GM10847 (cell line): ENCODE data around the gene PKNOX2.

Experiments
- POLR2A ChIP-seq: IDR thresholded peaks from 2 replicates; pipeline ENCODE4 v1.6.1; 2011; ENCODE audit not compliant: insufficient read length; ENCODE audit errors: extremely low read depth

PKNOX2 gene

DNA sequence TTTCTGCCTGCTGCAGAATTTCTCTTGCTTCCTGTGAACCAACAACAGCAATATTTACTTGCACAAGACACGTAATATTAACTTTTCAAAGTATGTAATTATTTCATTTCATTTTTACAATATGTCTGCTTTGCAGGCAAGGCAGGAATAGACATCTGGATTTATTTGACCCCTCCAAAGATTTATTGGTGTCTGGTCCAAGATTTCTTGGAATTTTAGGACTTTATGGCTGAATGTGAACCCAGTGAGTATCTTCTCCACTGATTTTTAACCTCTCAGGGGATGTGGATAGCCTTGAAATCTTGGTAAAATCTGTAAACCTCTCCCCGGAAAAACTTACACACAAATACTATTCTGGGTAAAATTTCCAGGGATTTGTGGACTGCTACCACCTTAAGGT, 61.5 kb downstream of the PKNOX2 start:
- TF ChIP-seq POLR2A: no peak

DNA sequence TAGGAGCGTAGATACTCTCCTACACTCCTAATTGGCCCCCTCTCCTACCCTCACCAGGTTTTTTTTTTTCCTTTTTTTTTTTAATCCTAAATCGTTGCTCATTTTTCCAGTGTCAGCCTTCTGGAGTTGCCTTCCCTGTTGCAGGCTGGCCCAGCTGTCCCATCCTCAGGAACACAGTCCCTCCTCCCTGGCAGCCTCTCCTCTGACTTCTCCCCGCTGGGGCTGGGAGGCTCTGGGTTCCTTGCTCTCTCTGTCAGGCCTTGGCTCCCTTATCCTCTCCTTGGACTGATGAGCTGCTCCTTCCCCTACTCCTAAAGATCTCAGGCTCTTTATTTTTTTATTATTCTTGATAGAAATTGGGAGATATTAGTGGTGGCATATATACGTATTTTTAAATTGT, 62.2 kb downstream of the PKNOX2 start:
- TF ChIP-seq POLR2A: no peak

DNA sequence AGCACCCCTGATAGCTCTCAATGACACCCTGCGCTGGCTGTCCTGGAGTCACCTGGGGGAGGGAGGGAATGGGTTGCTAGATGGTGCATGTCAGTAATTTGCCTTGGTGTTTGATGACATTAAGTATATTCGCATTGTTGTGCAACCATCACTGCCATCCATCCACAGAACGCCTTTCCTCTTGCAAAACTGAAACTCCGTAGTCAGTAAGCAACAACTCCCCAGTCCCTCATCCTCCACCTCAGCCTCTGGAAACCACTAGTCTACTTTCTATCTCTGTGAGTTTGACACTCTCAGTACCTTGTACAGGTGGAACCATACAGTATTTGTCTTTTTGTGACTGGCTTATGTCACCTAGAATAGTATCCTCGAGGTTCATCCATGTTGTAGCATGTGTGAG, 62.6 kb downstream of the PKNOX2 start:
- no peak for TF ChIP-seq POLR2A

DNA sequence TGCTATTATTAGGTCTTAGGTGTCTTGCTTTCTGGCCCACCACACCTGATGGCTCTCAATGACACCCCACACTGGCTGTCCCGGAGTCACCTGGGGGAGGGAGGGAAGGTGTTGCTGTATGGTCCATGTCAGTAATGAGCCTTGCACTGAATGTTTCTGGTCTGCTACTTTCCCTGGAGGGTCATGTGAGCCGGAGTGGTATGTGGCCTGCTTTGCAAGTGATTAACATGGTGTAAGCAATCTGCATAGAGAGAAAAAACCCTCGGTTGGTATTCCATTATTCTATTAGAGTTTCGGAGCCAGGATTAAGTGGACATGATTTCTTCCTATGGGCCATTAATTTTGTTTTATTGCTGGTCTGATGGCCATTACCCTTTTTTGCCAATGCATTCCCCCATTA, 63.9 kb downstream of the PKNOX2 start:
- no peak for TF ChIP-seq POLR2A

DNA sequence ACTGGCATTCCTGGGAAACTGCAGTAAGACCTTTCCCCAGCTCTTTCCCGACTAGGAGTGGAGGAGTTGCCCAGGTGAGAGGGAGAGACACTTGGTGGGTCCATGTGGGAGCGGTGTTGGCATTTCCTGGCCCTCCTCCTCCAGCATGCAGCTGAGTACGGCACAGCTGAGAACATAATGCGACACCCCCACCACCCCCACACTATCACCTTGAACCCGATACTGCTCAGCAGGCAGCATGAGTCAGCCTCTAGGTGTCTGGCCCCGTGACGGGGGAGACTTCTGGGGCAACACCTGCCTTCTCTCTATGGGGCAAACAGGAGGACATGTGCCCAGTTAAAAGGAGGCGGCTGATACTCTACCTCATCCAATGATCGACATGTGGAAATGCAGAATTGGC, 64.4 kb downstream of the PKNOX2 start:
- TF ChIP-seq POLR2A: no peak

- no peak for TF ChIP-seq POLR2A
These were observed 65.4 kb downstream of the PKNOX2 start for GRCh38 chr11:125229916-125230315.

DNA sequence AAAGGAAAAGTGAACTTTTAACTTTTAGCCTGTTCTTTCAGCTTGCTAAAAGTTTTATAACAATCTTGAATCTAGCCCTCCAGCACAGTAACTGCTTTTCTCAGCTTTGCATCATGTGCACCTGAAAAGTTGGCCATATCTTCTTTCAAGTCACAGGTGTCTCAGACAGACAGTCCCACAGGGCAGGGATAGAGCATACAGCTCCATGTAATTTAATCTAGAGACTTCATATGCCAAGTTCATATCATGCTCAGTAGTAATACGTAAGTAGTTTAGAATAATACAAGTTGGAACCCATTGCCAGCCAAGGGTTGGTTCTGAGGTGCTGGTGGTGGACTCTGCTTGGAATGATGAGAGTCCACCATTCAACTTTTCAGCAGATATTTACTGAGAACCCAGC, 68.6 kb downstream of the PKNOX2 start:
- no peak for TF ChIP-seq POLR2A

- no peak for TF ChIP-seq POLR2A
These were observed 69.3 kb downstream of the PKNOX2 start for GRCh38 chr11:125233736-125234275.

DNA sequence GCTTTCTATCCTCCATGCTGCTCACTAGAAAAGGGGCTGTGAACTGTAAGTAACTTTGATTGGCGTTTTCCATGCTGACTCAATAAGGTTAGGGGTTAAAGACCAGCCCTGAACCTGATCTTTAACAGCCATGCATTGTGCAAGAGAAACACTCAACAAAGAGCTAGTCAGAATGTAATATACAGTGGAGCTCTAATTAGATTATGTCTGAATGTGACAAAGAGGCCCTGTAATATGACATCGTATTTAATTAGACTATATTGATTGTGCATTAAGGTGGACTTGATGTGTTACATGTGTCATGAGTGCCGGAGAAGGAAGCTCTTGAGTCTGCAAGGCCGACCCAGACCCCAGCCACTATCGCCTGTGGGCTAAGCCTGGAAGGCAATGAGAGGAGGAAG, 70.5 kb downstream of the PKNOX2 start:
- TF ChIP-seq POLR2A: no peak

GRCh38 chr11:125236072-125236825, 71.7 kb downstream of the PKNOX2 start:
- TF ChIP-seq POLR2A: no peak

- no peak for TF ChIP-seq POLR2A
These were observed 75.3 kb downstream of the PKNOX2 start for GRCh38 chr11:125239585-125240560.

GRCh38 chr11:125241104-125241503, 76.6 kb downstream of the PKNOX2 start:
- no peak for TF ChIP-seq POLR2A

- TF ChIP-seq POLR2A: no peak
These were observed 77.7 kb downstream of the PKNOX2 start for GRCh38 chr11:125242141-125242775.

GRCh38 chr11:125244166-125244565, 79.6 kb downstream of the PKNOX2 start:
- TF ChIP-seq POLR2A: no peak

DNA sequence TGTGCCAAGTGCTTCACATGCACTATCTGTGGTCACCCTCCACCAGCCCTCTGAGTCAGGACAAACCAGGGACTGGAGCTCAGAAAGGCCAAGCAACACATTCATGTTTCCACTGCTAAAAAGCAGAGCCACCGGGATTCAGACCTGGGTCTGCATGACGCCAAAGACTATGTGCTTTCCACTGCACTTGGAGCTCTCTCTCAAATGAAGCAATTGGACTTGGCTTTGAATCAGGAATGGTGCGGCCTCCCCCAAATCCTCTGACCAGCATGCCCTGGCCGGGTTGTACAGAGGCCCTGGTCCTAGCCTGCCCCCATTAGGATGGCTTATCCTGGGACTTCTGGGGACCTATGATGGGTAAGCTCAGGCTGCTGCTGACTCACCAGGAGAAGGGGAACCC, 80.7 kb downstream of the PKNOX2 start:
- TF ChIP-seq POLR2A: no peak
